LNCAP (cell line): Measurements from ENCODE around the gene MPRIP.

Source experiments
- TF ChIP-seq, protein P1 (sequence below): fragments of 450-650 bp; IDR thresholded peaks from 2 replicates; pipeline ENCODE4 v1.5.1; 2017; ENCODE audit warnings: mild to moderate bottlenecking

MPRIP gene

DNA sequence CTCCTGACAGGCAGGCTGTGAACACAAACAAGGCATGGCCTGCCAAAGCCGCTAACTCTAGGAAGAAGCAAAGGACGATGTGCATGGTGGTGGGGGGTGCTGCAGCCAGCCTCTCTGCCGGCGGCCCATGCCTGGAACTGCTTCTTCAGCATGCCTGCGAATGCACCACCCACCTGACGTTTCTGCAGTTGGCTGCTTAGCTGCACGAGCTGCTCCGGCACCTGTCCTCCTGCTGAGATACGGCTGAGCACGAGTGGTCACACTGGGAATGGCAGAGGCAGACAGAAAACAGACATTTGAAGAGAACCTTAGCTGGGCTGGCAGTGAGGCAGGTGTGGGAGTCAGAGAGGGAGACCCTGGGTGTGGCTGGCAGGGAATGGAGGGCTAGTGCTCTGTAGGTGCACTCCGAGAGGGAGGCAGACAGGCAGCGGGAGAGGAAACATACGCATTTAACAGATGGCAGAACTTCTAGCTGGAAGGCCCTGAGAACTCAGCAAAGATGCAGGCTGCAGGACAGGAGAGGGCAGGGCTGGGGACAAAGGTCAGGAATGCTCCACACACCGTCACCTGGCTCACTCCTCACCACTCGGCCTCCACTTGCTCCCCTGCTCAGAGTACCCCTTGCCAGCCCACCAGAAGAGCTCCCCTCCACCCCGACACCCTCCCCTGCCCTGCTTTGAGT is 189.5 kb downstream of the MPRIP start:
- TF ChIP-seq, protein P1, sequence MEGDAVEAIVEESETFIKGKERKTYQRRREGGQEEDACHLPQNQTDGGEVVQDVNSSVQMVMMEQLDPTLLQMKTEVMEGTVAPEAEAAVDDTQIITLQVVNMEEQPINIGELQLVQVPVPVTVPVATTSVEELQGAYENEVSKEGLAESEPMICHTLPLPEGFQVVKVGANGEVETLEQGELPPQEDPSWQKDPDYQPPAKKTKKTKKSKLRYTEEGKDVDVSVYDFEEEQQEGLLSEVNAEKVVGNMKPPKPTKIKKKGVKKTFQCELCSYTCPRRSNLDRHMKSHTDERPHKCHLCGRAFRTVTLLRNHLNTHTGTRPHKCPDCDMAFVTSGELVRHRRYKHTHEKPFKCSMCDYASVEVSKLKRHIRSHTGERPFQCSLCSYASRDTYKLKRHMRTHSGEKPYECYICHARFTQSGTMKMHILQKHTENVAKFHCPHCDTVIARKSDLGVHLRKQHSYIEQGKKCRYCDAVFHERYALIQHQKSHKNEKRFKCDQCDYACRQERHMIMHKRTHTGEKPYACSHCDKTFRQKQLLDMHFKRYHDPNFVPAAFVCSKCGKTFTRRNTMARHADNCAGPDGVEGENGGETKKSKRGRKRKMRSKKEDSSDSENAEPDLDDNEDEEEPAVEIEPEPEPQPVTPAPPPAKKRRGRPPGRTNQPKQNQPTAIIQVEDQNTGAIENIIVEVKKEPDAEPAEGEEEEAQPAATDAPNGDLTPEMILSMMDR, result no peak

GRCh38 chr17:17232303-17232621 is 190.0 kb downstream of the MPRIP start:
- TF ChIP-seq, protein P1, result no peak

- TF ChIP-seq, protein P1, result no peak
These were observed 193.2 kb downstream of the MPRIP start for GRCh38 chr17:17235212-17236174.

GRCh38 chr17:17236295-17237025 is 194.2 kb downstream of the MPRIP start:
- TF ChIP-seq, protein P1, result no peak

- TF ChIP-seq, protein P1, result no peak
These were observed 195.0 kb downstream of the MPRIP start, which contains the start of gene FLCN for GRCh38 chr17:17237026-17237799. Gene FLCN (minus strand): TSS chr17:17237168. CDS start chr17:17228137, 9,031 bp downstream.

DNA sequence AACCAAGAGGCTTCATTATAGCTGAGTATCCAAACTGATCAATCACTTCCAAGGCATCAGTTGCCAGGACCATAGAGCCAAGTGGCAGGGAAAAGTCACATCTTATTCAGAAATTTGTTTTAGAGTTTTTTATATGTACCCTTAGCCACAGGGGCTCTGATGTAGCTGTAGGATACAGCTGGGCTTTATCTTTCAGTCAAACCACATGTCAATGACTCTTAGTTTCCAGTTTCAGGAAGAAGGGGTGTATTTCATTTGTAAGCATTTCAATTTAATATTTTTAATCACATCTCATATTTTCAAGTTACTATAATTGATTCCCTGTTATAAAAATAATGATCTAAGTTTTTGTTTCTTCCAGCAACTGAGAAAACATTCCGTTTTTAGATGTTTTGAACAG is 197.6 kb downstream of the MPRIP start:
- TF ChIP-seq, protein P1, result no peak

- TF ChIP-seq, protein P1, result no peak
These were observed 199.4 kb downstream of the MPRIP start for GRCh38 chr17:17241656-17242055.
